Prostate gland (tissue), 2 donors: Measurements from ENCODE around the gene FAM169A. TPM values are rescaled to one million over a fixed set of nuclear protein-coding genes. Genes with fewer than 3 reads are reported as not detected.
"Not testable (repeated sequence)": the region's sequence is repeated elsewhere in the genome, so short reads cannot be mapped to it uniquely, and the experiment has no call there.

Source experiments
- DNase-seq: peaks from one replicate; pipeline ENCODE4 v3.0.0-alpha.2; 2019; ENCODE audit warnings: low spot score
- H3K27ac ChIP-seq, 2 donors: fragments of 200-600 bp; sonication (generic); 2 replicates each; pipeline ENCODE4 v1.5.1; 2017 to 2019
- H3K27me3 ChIP-seq: fragments of 200-600 bp; sonication (generic); replicated peaks from 2 replicates; pipeline ENCODE4 v1.5.1; 2019; ENCODE audit not compliant: insufficient read depth
- H3K36me3 ChIP-seq, 2 donors: fragments of 200-600 bp; sonication (generic); 1 replicate in 1 of 2; 2 replicates in 1 of 2; pipeline versions ENCODE4 v1.5.1 to v1.8.1; 2017 to 2019
- H3K4me1 ChIP-seq: fragments of 200-600 bp; sonication (generic); replicated peaks from 2 replicates; pipeline ENCODE4 v1.5.1; 2019
- H3K4me3 ChIP-seq, 2 donors: fragments of 200-600 bp; sonication (generic); 2 replicates each; pipeline ENCODE4 v1.5.1; 2017 to 2019
- H3K9me3 ChIP-seq: fragments of 200-600 bp; sonication (generic); 2 replicates; pipeline ENCODE4 v1.5.1; 2017
- POLR2A ChIP-seq: fragments of 450-650 bp; IDR thresholded peaks from one replicate; pipeline ENCODE4 v1.6.1; 2016; ENCODE audit warnings: antibody characterized with exemption, mild to moderate bottlenecking
- POLR2AphosphoS5 ChIP-seq: sonication (generic); formaldehyde crosslinking; IDR thresholded peaks from one replicate; pipeline ENCODE4 v1.6.1; 2017; ENCODE audit warnings: antibody characterized with exemption
- WGBS: methylation state at CpG from one replicate; pipeline ENCODE4 v1.1.5; 2018; 5-methylcytosine and 5-hydroxymethylcytosine counted together
- intact Hi-C: fragments of 100-400 bp; cut with DNase I; formaldehyde crosslinking; loops from one replicate; pipeline ENCODE4 v1.14.2; 2022
- total RNA-seq, 2 donors: library from RNA; depleted of rRNA; stranded (reverse); fragments of >200 nt; gene quantifications; one replicate each; pipeline ENCODE4 v1.1.0, GENCODE V29; 2016
- TF ChIP-seq, protein P1 (sequence below), 4 experiments: fragments of 200-600 bp in 2 of 4; fragments of 450-650 bp in 2 of 4; sonication (generic) in 2 of 4; IDR thresholded peaks; 1 replicate in 3 of 4; 2 replicates in 1 of 4; pipeline ENCODE4 v1.5.1; 2016 to 2019; ENCODE audit warnings: antibody characterized with exemption in 4 of 4, mild to moderate bottlenecking in 2 of 4, moderate library complexity in 2 of 4

Gene FAM169A
- total RNA-seq, 2 donors from 2014 or later, result 16.6 to 57.9 TPM

DNA sequence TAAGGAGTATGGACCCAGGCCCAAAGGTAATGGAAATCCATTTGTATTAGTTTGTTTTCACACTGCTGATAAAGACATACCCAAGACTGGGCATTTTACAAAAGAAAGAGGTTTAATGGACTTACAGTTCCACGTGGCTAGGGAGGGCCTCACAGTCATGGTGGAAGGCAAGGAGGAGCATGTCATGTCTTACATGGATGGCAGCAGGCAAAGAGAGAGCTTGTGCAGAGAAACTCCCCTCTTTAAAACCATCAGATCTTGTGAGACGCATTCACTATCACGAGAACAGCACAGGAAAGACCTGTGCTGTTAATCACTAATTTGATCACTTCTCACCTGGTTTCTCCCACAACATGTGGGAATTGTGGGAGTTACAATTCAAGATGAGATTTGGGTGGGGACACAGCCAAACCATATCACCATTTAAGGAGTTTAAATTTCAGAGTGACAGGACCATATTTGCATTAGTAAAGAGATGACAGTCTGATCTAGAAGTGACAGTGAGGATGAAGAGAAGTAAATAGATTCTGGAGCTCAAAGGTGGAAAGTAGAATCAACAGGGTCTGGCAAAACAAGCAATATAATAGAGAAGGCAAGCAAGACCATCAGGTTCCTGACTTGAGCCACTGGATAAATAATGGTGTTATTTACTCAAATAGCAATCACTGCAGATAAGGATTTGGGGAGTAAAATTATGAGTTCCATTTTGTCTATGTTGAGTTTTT is 7.5 kb upstream of the FAM169A start:
- no peaks in the 10 kb centered on the region for H3K36me3 ChIP-seq
- H3K27ac ChIP-seq, result no peak overlapping the region
- H3K9me3 ChIP-seq, result no peaks in the 10 kb centered on the region
- H3K4me3 ChIP-seq, result no peak overlapping the region
- WGBS, result 87% methylated on average over 3 of the region's 3 CpGs
- H3K27me3 ChIP-seq, result no peaks in the 10 kb centered on the region
- H3K4me1 ChIP-seq, result no peaks in the 10 kb centered on the region
- DNase-seq, result no peak
- TF ChIP-seq POLR2AphosphoS5 (no peak), POLR2A (no peak)
- TF ChIP-seq, protein P1, sequence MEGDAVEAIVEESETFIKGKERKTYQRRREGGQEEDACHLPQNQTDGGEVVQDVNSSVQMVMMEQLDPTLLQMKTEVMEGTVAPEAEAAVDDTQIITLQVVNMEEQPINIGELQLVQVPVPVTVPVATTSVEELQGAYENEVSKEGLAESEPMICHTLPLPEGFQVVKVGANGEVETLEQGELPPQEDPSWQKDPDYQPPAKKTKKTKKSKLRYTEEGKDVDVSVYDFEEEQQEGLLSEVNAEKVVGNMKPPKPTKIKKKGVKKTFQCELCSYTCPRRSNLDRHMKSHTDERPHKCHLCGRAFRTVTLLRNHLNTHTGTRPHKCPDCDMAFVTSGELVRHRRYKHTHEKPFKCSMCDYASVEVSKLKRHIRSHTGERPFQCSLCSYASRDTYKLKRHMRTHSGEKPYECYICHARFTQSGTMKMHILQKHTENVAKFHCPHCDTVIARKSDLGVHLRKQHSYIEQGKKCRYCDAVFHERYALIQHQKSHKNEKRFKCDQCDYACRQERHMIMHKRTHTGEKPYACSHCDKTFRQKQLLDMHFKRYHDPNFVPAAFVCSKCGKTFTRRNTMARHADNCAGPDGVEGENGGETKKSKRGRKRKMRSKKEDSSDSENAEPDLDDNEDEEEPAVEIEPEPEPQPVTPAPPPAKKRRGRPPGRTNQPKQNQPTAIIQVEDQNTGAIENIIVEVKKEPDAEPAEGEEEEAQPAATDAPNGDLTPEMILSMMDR (IDR thresholded peaks at IDR 0.05), result no peak
- intact Hi-C loops, result no loop called here

DNA sequence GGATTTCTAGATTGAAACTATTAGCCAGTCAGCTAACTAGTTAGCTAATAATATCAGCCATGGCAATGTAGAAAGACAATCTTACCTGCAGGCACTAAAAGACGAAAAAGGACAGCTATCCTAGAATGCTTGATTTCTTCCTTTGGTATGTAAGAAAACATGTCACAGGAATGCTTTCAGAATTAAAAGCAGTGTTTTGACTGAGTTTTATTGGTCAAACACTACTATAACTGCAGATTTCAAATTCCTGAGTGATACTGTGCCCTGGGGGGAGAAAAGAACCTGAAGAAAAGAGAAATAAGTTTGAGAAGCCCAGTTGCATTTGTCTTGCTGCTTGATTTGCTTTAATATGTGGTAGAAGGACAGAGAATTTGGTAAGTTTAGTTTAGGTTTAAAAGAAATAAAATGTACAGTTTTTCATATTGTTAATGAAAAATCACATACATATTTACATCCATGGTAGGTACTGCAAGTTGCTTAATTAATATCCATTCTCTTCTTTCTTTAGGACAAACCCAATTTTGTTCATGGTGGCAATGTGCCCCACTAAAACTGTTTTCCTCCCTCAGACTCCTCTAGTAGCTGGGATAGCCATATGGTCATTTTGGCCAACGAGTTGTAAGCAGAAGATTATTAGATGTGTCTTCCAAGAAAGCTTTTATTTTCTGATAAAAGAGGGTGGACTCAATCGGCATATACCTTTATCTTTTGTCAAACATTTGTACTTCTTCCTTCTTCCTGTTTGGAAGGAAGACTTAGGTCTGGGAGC is 4.3 kb upstream of the FAM169A start:
- no peak overlapping the region for H3K4me3 ChIP-seq
- no peaks in the 10 kb centered on the region for H3K4me1 ChIP-seq
- H3K27ac ChIP-seq, result no peak overlapping the region
- intact Hi-C loops, result no loop called here
- no peak for TF ChIP-seq POLR2AphosphoS5
- TF ChIP-seq, protein P1 (IDR thresholded peaks at IDR 0.05), result no peak
- no peak for TF ChIP-seq POLR2A
- H3K27me3 ChIP-seq, result no peaks in the 10 kb centered on the region
- WGBS, result 59% methylated on average over 3 of the region's 3 CpGs
- no peaks in the 10 kb centered on the region for H3K9me3 ChIP-seq
- H3K36me3 ChIP-seq, result no peaks in the 10 kb centered on the region
- no peak for DNase-seq

- H3K4me1 ChIP-seq, H3K36me3 ChIP-seq, DNase-seq, H3K4me3 ChIP-seq, H3K27me3 ChIP-seq, H3K27ac ChIP-seq, H3K9me3 ChIP-seq, intact Hi-C loops: not testable (repeated sequence)
- WGBS, result 56% methylated on average over 10 of the region's 10 CpGs
These were observed 3.2 kb upstream of the FAM169A start for GRCh38 chr5:74869414-74869813.

- no peaks in the 10 kb centered on the region for H3K9me3 ChIP-seq
- peak overlapping the region; percentile 47 to 85 for H3K4me3 ChIP-seq
- H3K36me3 ChIP-seq, result no peaks in the 10 kb centered on the region
- intact Hi-C loops, result no loop called here
- no peak for DNase-seq
- TF ChIP-seq POLR2AphosphoS5 (no peak), POLR2A (no peak)
- TF ChIP-seq, protein P1 (IDR thresholded peaks at IDR 0.05), result no peak
- 17% methylated on average over 37 of the region's 37 CpGs for WGBS
- no peaks in the 10 kb centered on the region for H3K27me3 ChIP-seq
- H3K27ac ChIP-seq, result peak overlapping the region in 1 of 2 donors; percentile 80
- H3K4me1 ChIP-seq, result no peaks in the 10 kb centered on the region
These were observed 492 bp upstream of the FAM169A start for GRCh38 chr5:74866596-74867162.

DNA sequence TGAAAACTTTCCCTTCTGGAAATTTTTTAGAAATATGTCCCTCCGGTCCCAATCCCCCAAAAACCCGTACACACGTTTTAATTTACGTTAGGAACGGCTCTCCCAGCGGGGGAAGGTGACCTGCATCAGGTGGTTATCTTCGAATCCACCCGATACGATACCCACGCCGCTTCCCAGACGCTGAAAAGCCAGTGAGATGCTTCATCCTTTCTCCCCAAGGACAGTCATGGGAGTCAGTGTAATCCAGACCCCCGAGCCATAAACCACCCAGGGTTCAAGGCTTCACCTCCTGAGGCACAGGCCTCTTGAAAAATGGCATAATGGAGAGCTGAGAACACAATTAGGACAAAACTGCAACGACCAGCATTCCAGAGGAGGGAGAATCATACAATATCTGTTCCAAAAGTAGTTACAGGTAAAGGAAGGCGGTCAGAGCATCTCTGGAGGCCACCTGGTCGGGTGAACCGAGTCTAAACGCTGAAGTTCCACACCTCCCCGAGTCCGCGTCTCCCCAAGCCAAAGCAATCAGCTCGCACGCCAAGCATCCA is 857 bp downstream of the FAM169A start:
- no peak for DNase-seq
- TF ChIP-seq, protein P1 (IDR thresholded peaks at IDR 0.05), result no peak
- no peak for TF ChIP-seq POLR2A
- TF ChIP-seq POLR2AphosphoS5, result no peak
- Histone ChIP-seq H3K27ac (peak overlapping the region; percentile 52 to 80), H3K4me1 (no peaks in the 10 kb centered on the region), H3K9me3 (no peaks in the 10 kb centered on the region), H3K4me3 (peak overlapping the region; percentile 47 to 85), H3K27me3 (no peaks in the 10 kb centered on the region), H3K36me3 (no peaks in the 10 kb centered on the region)
- 14% methylated on average over 20 of the region's 23 CpGs for WGBS
- intact Hi-C loops, result no loop called here
